Measurements from ENCODE around the gene PLLP. TPM values are rescaled to one million over a fixed set of nuclear protein-coding genes. Genes with fewer than 3 reads are reported as not detected.

The PLLP gene
- total and polyA plus RNA-seq, 2 donors from 2014 or later = 64.4 to 83.8 TPM

DNA sequence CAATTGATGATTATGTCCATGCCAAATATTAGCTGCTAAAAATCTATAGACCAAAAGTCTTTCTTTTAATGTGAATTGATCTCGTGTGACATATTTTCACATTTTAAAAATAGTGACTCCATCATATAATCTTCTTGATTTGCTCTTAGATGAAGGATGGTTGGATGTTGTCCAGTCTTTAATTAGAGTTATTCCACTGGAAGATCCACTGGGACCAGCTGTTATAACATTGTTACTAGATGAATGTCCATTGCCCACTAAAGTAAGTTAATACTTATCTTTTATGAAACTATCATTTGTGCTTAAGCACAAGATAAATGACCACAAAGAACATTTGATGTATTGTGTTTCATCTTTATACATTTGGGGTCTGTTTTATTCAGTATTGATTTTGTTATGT is 75.5 kb downstream of the PLLP start:
- Histone ChIP-seq H3K27ac (ENCODE audit: low read depth in 2 of 2, low read length in 2 of 2) (no peak overlapping the region), H3K4me3 (ENCODE audit: low read length in 3 of 3) (no peak overlapping the region), H3K4me1 (ENCODE audit: control insufficient read depth in 2 of 3, insufficient read depth in 2 of 3, low read depth in 1 of 3, low read length in 3 of 3) (no peaks in the 10 kb centered on the region), H3K9ac (ENCODE audit: low read length in 3 of 3) (no peak overlapping the region), H3K27me3 (ENCODE audit: control insufficient read depth, insufficient read depth, low read length) (no peaks in the 10 kb centered on the region), H3K9me3 (ENCODE audit: control insufficient read depth in 2 of 3, insufficient read depth in 1 of 3, low read length in 3 of 3) (no peaks in the 10 kb centered on the region), H3K36me3 (ENCODE audit: control insufficient read depth in 2 of 3, insufficient read depth in 3 of 3, low read length in 3 of 3) (peaks cover 5 to 58% (median 30%) of the 10 kb centered on the region in 3 donors)
- intact Hi-C loops (cut with DNase I) = no loop called here
- FAIRE-seq = no peak
- no peak for TF ChIP-seq CTCF (IDR thresholded peaks at IDR 0.05; ENCODE audit: borderline replicate concordance, extremely low read depth, insufficient read depth)
- DNase-seq = no peak

Other genes starting within 250 kb of the PLLP start
- 24.1 TPM for gene CPNE2, start 192.1 kb downstream of the PLLP start, total RNA-seq
- gene CPNE2, start 192.1 kb downstream of the PLLP start, polyA plus RNA-seq (ENCODE audit: insufficient read depth, low read depth, low replicate concordance) = 33.1 TPM
- 84.6 TPM for gene PSME3IP1, start 98.6 kb downstream of the PLLP start, total RNA-seq
- gene PSME3IP1, start 98.6 kb downstream of the PLLP start, polyA plus RNA-seq (ENCODE audit: insufficient read depth, low read depth, low replicate concordance) = 79.1 TPM
- gene RSPRY1, start 98.3 kb downstream of the PLLP start, total RNA-seq = 32.2 TPM
- 14.4 TPM for gene RSPRY1, start 98.3 kb downstream of the PLLP start, polyA plus RNA-seq (ENCODE audit: insufficient read depth, low read depth, low replicate concordance)
- 61.5 TPM for gene ARL2BP, start 39.4 kb downstream of the PLLP start, total RNA-seq
- gene ARL2BP, start 39.4 kb downstream of the PLLP start, polyA plus RNA-seq (ENCODE audit: insufficient read depth, low read depth, low replicate concordance) = 53.9 TPM
- gene CCL22, start 74.1 kb upstream of the PLLP start, total RNA-seq = 1.3 TPM
- not detected for gene CCL22, start 74.1 kb upstream of the PLLP start, polyA plus RNA-seq (ENCODE audit: insufficient read depth, low read depth, low replicate concordance)
- 46.4 TPM for gene CX3CL1, start 87.8 kb upstream of the PLLP start, total RNA-seq
- 39.1 TPM for gene CX3CL1, start 87.8 kb upstream of the PLLP start, polyA plus RNA-seq (ENCODE audit: insufficient read depth, low read depth, low replicate concordance)
- gene CCL17, start 120.1 kb upstream of the PLLP start, total RNA-seq = 1.5 TPM
- gene CCL17, start 120.1 kb upstream of the PLLP start, polyA plus RNA-seq (ENCODE audit: insufficient read depth, low read depth, low replicate concordance) = not detected
- 53.6 TPM for gene CIAPIN1, start 162.7 kb upstream of the PLLP start, total RNA-seq
- gene CIAPIN1, start 162.7 kb upstream of the PLLP start, polyA plus RNA-seq (ENCODE audit: insufficient read depth, low read depth, low replicate concordance) = 56.3 TPM
- gene COQ9, start 162.8 kb upstream of the PLLP start, total RNA-seq = 78.0 TPM
- gene COQ9, start 162.8 kb upstream of the PLLP start, polyA plus RNA-seq (ENCODE audit: insufficient read depth, low read depth, low replicate concordance) = 200 TPM
- 58.9 TPM for gene POLR2C, start 178.0 kb upstream of the PLLP start, total RNA-seq
- 68.9 TPM for gene POLR2C, start 178.0 kb upstream of the PLLP start, polyA plus RNA-seq (ENCODE audit: insufficient read depth, low read depth, low replicate concordance)
- gene DOK4, start 201.8 kb upstream of the PLLP start, total RNA-seq = 63.7 TPM
- 57.2 TPM for gene DOK4, start 201.8 kb upstream of the PLLP start, polyA plus RNA-seq (ENCODE audit: insufficient read depth, low read depth, low replicate concordance)

Measured in kidney (tissue), 14 donors.